ENCODE measurements around the gene SPATA16. TPM values are rescaled to one million over a fixed set of nuclear protein-coding genes. Genes with fewer than 3 reads are reported as not detected.
A peak's percentile ranks its signal among the peaks of the same experiment; 100 is the strongest.

Gene SPATA16
- total RNA-seq, 1 donor from 2014 or later, result not detected

GRCh38 chr3:172918165-172918564 lies 222.9 kb downstream of the SPATA16 start:
- H3K9me3 Mint-ChIP-seq, result no peaks in the 10 kb centered on the region
- TF ChIP-seq CTCF (conservative IDR thresholded peaks at IDR 0.05), result no peak
- H3K27ac Mint-ChIP-seq (ENCODE audit: unreplicated experiment), result peak overlapping the region; percentile 44
- no peak for DNase-seq (ENCODE audit: low read depth, low spot score)
- no peak overlapping the region for H3K4me3 Mint-ChIP-seq
- H3K27me3 Mint-ChIP-seq (ENCODE audit: low read depth), result no peaks in the 10 kb centered on the region
- H3K36me3 Mint-ChIP-seq (ENCODE audit: low read depth), result no peaks in the 10 kb centered on the region
- peaks cover 42% of the 10 kb centered on the region for H3K4me1 Mint-ChIP-seq

GRCh38 chr3:172915911-172916514 lies 225.0 kb downstream of the SPATA16 start:
- DNase-seq (ENCODE audit: low read depth, low spot score), result no peak
- no peak overlapping the region for H3K4me3 Mint-ChIP-seq
- H3K36me3 Mint-ChIP-seq (ENCODE audit: low read depth), result no peaks in the 10 kb centered on the region
- H3K9me3 Mint-ChIP-seq, result peaks cover 8% of the 10 kb centered on the region
- no peaks in the 10 kb centered on the region for H3K27me3 Mint-ChIP-seq (ENCODE audit: low read depth)
- no peak overlapping the region for H3K27ac Mint-ChIP-seq (ENCODE audit: unreplicated experiment)
- H3K4me1 Mint-ChIP-seq, result peaks cover 38% of the 10 kb centered on the region
- TF ChIP-seq CTCF (conservative IDR thresholded peaks at IDR 0.05), result no peak

- no peaks in the 10 kb centered on the region for H3K27me3 Mint-ChIP-seq (ENCODE audit: low read depth)
- no peak for TF ChIP-seq CTCF (conservative IDR thresholded peaks at IDR 0.05)
- H3K27ac Mint-ChIP-seq (ENCODE audit: unreplicated experiment), result no peak overlapping the region
- no peaks in the 10 kb centered on the region for H3K36me3 Mint-ChIP-seq (ENCODE audit: low read depth)
- no peak for DNase-seq (ENCODE audit: low read depth, low spot score)
- H3K4me1 Mint-ChIP-seq, result peaks cover 38% of the 10 kb centered on the region
- no peak overlapping the region for H3K4me3 Mint-ChIP-seq
- peaks cover 12% of the 10 kb centered on the region for H3K9me3 Mint-ChIP-seq
Measured at GRCh38 chr3:172914854-172915253, 226.2 kb downstream of the SPATA16 start.

GRCh38 chr3:172913911-172914655 lies 227.0 kb downstream of the SPATA16 start:
- Mint-ChIP-seq H3K27me3 (ENCODE audit: low read depth) (no peaks in the 10 kb centered on the region), H3K27ac (ENCODE audit: unreplicated experiment) (no peak overlapping the region), H3K36me3 (ENCODE audit: low read depth) (no peaks in the 10 kb centered on the region), H3K4me1 (peaks cover 35% of the 10 kb centered on the region), H3K9me3 (peaks cover 12% of the 10 kb centered on the region), H3K4me3 (no peak overlapping the region)
- TF ChIP-seq CTCF (conservative IDR thresholded peaks at IDR 0.05), result no peak
- no peak for DNase-seq (ENCODE audit: low read depth, low spot score)

GRCh38 chr3:172911142-172911541 lies 229.9 kb downstream of the SPATA16 start:
- no peak for DNase-seq (ENCODE audit: low read depth, low spot score)
- no peak for TF ChIP-seq CTCF (conservative IDR thresholded peaks at IDR 0.05)
- Mint-ChIP-seq H3K27me3 (ENCODE audit: low read depth) (no peaks in the 10 kb centered on the region), H3K4me3 (no peak overlapping the region), H3K27ac (ENCODE audit: unreplicated experiment) (no peak overlapping the region), H3K4me1 (peaks cover 10% of the 10 kb centered on the region), H3K36me3 (ENCODE audit: low read depth) (no peaks in the 10 kb centered on the region), H3K9me3 (peaks cover 12% of the 10 kb centered on the region)
